Activated B cell treated with CpG ODN at 0.5 μM for 24 hours (primary cell): ENCODE measurements around the gene C1orf122. TPM values are rescaled to one million over a fixed set of nuclear protein-coding genes. Genes with fewer than 3 reads are reported as not detected.

Source experiments
- ATAC-seq: fragments of 200-7000 bp; cut with Tn5 transposase; one replicate; pipeline ENCODE4 v1.10.0; 2021; ENCODE audit warnings: low read depth, mild to moderate bottlenecking, moderate library complexity
- CTCF ChIA-PET: fragments of 350-600 bp; sonication (Branson Sonifier 250); formaldehyde crosslinking; loops from one replicate; lab custom pipeline; 2021; ENCODE audit warnings: antibody characterized with exemption; lab: Charles Lee
- POLR2A ChIA-PET: fragments of 350-600 bp; sonication (Branson Sonifier 250); formaldehyde crosslinking; loops from one replicate; lab custom pipeline; 2021; ENCODE audit warnings: antibody characterized with exemption; lab: Charles Lee
- DNase-seq: peaks from one replicate; pipeline ENCODE4 v3.0.0; 2022
- H3K27ac Mint-ChIP-seq: one replicate; pipeline ENCODE4 v1.8.0; 2020; ENCODE audit warnings: mixed read lengths
- H3K27me3 Mint-ChIP-seq: one replicate; pipeline ENCODE4 v1.8.0; 2021; ENCODE audit warnings: mixed read lengths
- H3K36me3 Mint-ChIP-seq: one replicate; pipeline ENCODE4 v1.8.0; 2021; ENCODE audit warnings: low read depth, mixed read lengths
- H3K4me1 Mint-ChIP-seq: one replicate; pipeline ENCODE4 v1.8.0; 2021; ENCODE audit warnings: mixed read lengths
- H3K4me3 Mint-ChIP-seq: one replicate; pipeline ENCODE4 v1.8.0; 2020; ENCODE audit warnings: mild to moderate bottlenecking, mixed read lengths
- H3K9me3 Mint-ChIP-seq: one replicate; pipeline ENCODE4 v1.8.0; 2020; ENCODE audit warnings: mixed read lengths
- intact Hi-C: fragments of 100-400 bp; cut with micrococcal nuclease; formaldehyde crosslinking; loops from one replicate; pipeline ENCODE4 v1.15.1; 2024
- total RNA-seq: library from RNA; stranded (reverse); gene quantifications from 2 replicates; pipeline ENCODE4 v1.2.3, GENCODE V29; 2022
- TF ChIP-seq, protein P1 (sequence below): fragments of 200-600 bp; IDR thresholded peaks from one replicate; pipeline ENCODE4 v1.8.0; 2022; ENCODE audit warnings: antibody characterized with exemption, mild to moderate bottlenecking

C1orf122 gene
- total RNA-seq, 1 donor from 2014 or later = 19.9 TPM

DNA sequence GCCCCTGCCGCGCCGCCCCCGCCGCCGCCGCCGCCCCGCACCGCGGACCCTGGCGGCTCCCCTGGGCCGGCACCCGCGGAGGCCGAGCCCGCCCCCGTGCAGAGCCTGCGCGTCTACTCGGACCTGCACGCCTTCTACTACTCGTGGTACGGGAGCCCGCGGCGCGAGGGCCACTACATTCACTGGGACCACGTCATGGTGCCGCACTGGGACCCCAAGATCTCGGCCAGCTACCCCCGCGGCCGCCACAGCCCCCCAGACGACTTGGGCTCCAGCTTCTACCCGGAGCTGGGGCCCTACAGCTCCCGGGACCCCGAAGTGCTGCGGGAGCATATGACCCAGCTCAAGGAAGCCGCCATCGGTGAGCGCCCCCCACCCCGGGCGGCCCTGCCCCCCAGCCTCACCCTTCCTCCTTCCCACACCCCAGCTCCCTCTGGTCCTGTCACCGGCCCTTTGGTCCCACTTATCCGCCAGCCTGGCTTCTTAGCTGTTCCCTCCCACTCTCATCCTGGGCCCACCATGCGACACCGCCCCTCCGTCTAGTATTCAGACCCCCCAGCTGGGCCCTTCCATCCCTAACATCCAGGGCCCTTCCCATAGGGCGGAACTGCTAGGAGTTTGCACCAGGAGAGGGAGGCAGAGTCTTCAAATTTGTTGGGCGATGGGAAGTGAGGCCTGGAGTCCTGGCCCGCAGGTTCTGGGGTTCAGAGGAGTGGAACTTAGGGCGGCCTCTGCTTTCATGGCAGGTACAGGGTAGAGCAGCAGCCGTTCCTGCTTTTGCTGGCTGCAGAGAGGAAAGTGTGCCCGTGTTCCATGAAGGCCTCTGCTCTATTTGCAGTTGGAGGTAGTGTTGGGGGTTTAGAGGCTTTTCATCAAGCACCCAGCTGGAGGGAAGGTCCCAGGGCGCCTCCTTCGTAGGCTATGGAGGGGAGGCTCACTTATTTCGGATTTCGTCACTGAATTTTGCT lies 12.9 kb upstream of the C1orf122 start:
- ATAC-seq = no peak
- intact Hi-C loops = loop anchor here (1.0 to 5.0 kb wide), 3 partner anchors 14 to 102 kb away; partner anchors contain the start of genes CDCA8, EPHA10 and YRDC

DNA sequence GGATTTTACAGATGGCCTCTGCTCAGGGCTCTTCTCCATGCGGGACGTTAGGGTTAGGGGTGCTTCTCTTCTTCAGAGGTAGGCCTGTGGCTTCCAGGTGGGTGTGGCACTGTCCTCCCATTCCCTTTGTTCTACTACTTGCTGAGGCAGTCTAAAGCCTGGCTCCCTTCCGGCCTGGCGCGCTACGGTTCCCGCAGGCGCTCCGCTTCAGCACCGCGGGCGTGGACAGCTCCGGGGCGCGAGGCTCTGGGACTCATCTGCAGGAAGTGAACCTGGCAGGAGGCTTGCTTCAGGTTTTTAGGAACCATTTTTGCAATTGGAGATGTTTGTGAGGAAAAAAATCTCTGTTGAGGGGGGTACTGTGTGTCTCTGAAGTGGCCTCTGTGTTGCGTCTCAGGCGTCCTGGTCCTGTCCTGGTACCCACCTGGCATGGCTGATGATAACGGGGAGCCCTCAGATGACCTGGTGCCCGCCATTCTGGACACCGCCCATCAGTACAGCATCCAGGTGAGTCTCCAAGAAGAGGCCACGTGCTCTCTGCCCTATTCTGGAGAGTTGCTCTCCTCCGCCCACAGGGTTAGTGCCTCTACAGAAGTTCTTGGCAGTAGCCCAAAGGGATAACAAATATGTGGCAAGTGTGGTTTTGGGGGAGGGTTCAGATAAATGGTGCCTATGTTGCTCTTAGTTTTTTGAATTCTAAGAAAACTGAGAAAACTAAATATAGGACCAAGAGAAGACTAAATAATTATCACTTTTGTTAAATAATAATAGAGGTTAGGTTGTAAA lies 12.1 kb upstream of the C1orf122 start:
- H3K27me3 Mint-ChIP-seq = peaks cover 6% of the 10 kb centered on the region
- intact Hi-C loops = loop anchor here (2.0 kb wide), 1 partner anchor 31 kb away; the partner anchor contains the start of gene EPHA10
- peak overlapping the region; percentile 83 for H3K4me3 Mint-ChIP-seq
- DNase-seq = no peak
- no peaks in the 10 kb centered on the region for H3K9me3 Mint-ChIP-seq
- POLR2A ChIA-PET = interaction anchor here (1.9 kb wide), 1 partner anchor 13 kb away, joined by 8 read pairs; the partner anchor contains the start of gene YRDC
- CTCF ChIA-PET = no interaction called here
- TF ChIP-seq, protein P1, sequence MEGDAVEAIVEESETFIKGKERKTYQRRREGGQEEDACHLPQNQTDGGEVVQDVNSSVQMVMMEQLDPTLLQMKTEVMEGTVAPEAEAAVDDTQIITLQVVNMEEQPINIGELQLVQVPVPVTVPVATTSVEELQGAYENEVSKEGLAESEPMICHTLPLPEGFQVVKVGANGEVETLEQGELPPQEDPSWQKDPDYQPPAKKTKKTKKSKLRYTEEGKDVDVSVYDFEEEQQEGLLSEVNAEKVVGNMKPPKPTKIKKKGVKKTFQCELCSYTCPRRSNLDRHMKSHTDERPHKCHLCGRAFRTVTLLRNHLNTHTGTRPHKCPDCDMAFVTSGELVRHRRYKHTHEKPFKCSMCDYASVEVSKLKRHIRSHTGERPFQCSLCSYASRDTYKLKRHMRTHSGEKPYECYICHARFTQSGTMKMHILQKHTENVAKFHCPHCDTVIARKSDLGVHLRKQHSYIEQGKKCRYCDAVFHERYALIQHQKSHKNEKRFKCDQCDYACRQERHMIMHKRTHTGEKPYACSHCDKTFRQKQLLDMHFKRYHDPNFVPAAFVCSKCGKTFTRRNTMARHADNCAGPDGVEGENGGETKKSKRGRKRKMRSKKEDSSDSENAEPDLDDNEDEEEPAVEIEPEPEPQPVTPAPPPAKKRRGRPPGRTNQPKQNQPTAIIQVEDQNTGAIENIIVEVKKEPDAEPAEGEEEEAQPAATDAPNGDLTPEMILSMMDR = no peak
- ATAC-seq = no peak
- peaks cover 26% of the 10 kb centered on the region for H3K36me3 Mint-ChIP-seq
- H3K4me1 Mint-ChIP-seq = peaks cover 23% of the 10 kb centered on the region
- no peak overlapping the region for H3K27ac Mint-ChIP-seq

More for the DNA sequence above, 12.9 kb upstream of the C1orf122 start:
- Mint-ChIP-seq H3K9me3 (no peaks in the 10 kb centered on the region), H3K27me3 (peaks cover 13% of the 10 kb centered on the region), H3K4me3 (peak overlapping the region; percentile 83), H3K27ac (no peak overlapping the region), H3K4me1 (peaks cover 23% of the 10 kb centered on the region), H3K36me3 (peaks cover 17% of the 10 kb centered on the region)
- DNase-seq = no peak
- TF ChIP-seq, protein P1 = no peak
- POLR2A ChIA-PET = interaction anchor here (0.6 to 1.9 kb wide), 4 partner anchors 11 to 23 kb away, joined by 3 to 8 read pairs (median 4); partner anchors contain the start of genes C1orf122 and YRDC
- CTCF ChIA-PET = no interaction called here

DNA sequence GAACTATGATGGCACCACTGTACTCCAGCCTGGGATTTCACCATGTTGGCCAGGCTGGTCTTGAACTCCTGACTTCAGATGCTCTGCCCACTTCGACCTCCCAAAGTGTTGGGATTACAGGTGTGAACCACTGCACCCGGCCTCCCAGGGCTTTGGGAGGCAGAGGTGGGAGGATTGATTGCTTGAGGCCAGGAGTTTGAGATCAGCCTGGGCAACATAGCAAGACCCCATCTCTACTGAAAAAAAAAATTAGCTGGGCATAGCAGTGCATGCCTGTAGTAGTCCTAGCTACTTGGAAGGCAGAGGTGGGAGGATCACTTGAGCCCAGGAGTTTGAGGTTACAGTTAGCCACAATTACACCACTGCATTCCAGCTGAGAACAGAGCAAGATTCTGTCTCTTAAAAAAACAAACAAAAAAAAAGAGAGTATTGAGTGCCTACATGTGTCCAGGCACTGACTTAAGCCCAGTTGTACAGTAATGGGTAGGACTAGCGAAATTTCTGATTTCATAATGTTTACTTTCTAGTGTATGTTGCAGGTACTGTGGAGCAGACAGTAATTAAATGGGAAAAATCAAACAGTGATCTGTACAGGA lies 9.7 kb upstream of the C1orf122 start:
- ATAC-seq = no peak
- Mint-ChIP-seq H3K4me3 (no peak overlapping the region), H3K4me1 (peaks cover 22% of the 10 kb centered on the region), H3K27me3 (peaks cover 3% of the 10 kb centered on the region), H3K27ac (no peak overlapping the region), H3K9me3 (no peaks in the 10 kb centered on the region), H3K36me3 (peaks cover 42% of the 10 kb centered on the region)
- DNase-seq = no peak
- ChIA-PET CTCF (no interaction called here), POLR2A (interaction anchor here (1.4 to 1.6 kb wide), 2 partner anchors 10 to 108 kb away, joined by 4 to 9 read pairs; partner anchors contain the start of genes C1orf122 and YRDC)
- intact Hi-C loops = no loop called here
- TF ChIP-seq, protein P1 = no peak

DNA sequence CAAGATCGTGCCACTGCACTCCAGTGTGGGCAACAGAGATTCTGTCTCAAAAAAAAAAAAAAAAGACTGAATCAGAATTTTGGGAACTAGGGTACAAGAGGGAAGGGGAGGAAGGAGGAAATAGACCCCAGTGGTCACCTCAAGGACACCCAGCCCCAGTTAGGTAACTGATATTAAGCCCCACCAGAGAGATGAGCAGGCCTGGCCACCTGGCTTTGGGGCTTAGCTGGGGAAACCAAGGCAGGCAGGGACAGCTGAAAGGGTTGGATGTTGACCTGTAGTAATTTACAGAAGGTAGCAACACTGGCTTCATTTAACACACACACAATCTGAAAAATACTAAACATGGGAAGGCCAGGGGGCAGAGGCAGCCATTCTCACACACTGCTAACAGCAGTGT lies 5.2 kb upstream of the C1orf122 start:
- CTCF ChIA-PET = no interaction called here
- Mint-ChIP-seq H3K4me3 (no peak overlapping the region), H3K4me1 (peaks cover 21% of the 10 kb centered on the region), H3K27me3 (no peaks in the 10 kb centered on the region), H3K36me3 (peaks cover 78% of the 10 kb centered on the region), H3K27ac (no peak overlapping the region), H3K9me3 (no peaks in the 10 kb centered on the region)
- intact Hi-C loops = loop anchor here (10.0 kb wide), 1 partner anchor 328 kb away; the partner anchor contains the start of gene ZC3H12A
- DNase-seq (no peak), ATAC-seq (no peak)
- TF ChIP-seq, protein P1 = no peak
- POLR2A ChIA-PET = no interaction called here
